H1 (cell line): Measurements from ENCODE around the gene NKAIN4. TPM values are rescaled to one million over a fixed set of nuclear protein-coding genes. Genes with fewer than 3 reads are reported as not detected.

Experiments used
- BRCA1 ChIP-seq: IDR thresholded peaks from 2 replicates; pipeline ENCODE4 v1.6.1; 2012; ENCODE audit warnings: low read depth, low read length, improper control_type of control experiment
- HDAC2 ChIP-seq, 2 experiments: fragments of 300-600 bp in 1 of 2; sonication (generic) in 1 of 2; IDR thresholded peaks; 2 replicates each; pipeline ENCODE4 v1.6.1; 2011 to 2012; ENCODE audit warnings: low read depth in 2 of 2, low read length in 2 of 2, mild to moderate bottlenecking in 2 of 2, moderate library complexity in 2 of 2, borderline replicate concordance in 1 of 2, inconsistent platforms in 1 of 2
- POLR2A ChIP-seq, 2 experiments: IDR thresholded peaks; 1 replicate in 1 of 2; 2 replicates in 1 of 2; pipeline ENCODE4 v1.6.1; 2011; ENCODE audit warnings: low read depth in 2 of 2, low read length in 2 of 2, mild to moderate bottlenecking in 2 of 2; ENCODE audit errors: control extremely low read depth in 1 of 2
- RXRA ChIP-seq: IDR thresholded peaks from 2 replicates; pipeline ENCODE4 v1.6.1; 2011; ENCODE audit warnings: low read depth, mild to moderate bottlenecking, low read length, moderate library complexity; ENCODE audit not compliant: insufficient read depth
- SIN3A ChIP-seq, 2 experiments: IDR thresholded peaks in 1 of 2; conservative IDR thresholded peaks in 1 of 2; 2 replicates each; pipeline ENCODE4 v1.6.1; 2011 to 2012; ENCODE audit warnings: low read length in 2 of 2, improper control_type of control experiment in 1 of 2, low read depth in 1 of 2, mild to moderate bottlenecking in 1 of 2
- TEAD4 ChIP-seq: IDR thresholded peaks from 2 replicates; pipeline ENCODE4 v1.6.1; 2012; ENCODE audit warnings: low read depth, low read length, inconsistent platforms, mixed read lengths
- ZNF274 ChIP-seq: IDR thresholded peaks from 2 replicates; pipeline ENCODE4 v1.7.0; 2012; ENCODE audit warnings: low read length, borderline replicate concordance; ENCODE audit errors: extremely low read depth
- polyA plus RNA-seq, 7 experiments: library from polyadenylated mRNA; depleted of rRNA in 3 of 7; stranded (reverse) in 5 of 7; unstranded in 2 of 7; fragments of >200 nt in 5 of 7; fragments of 200-250 nt in 2 of 7; gene quantifications; 1 replicate in 5 of 7; 2 replicates in 1 of 7; 4 replicates in 1 of 7; pipeline versions ENCODE4 v1.2.1 to v1.2.3, GENCODE V29; 2011 to 2013; ENCODE audit warnings: missing spikeins in 2 of 7, mixed read lengths in 2 of 7
- total RNA-seq: library from RNA; stranded (reverse); fragmentation: NEBNext Ultra II Directional; extraction: Animal tissue kit (Norgen Biotek cat#: 25700); gene quantifications from 2 replicates; pipeline ENCODE4 v1.2.1, GENCODE V29; 2021

The NKAIN4 gene
- total and polyA plus RNA-seq, 2 of the 8 experiments (the other 6 are each of a cell fraction or from before 2014, with no cell fraction given) = 6.9 to 17.0 TPM

- no peak for TF ChIP-seq POLR2A (IDR thresholded peaks at IDR 0.05; ENCODE audit: control extremely low read depth in 1 of 2, low read depth in 2 of 2, low read length in 2 of 2)
- no peak for TF ChIP-seq TEAD4
- TF ChIP-seq HDAC2 (IDR thresholded peaks at IDR 0.05; ENCODE audit: borderline replicate concordance in 1 of 2, low read depth in 2 of 2, low read length in 2 of 2) = no peak
- no peak for TF ChIP-seq RXRA
- no peak for TF ChIP-seq SIN3A (conservative IDR thresholded peaks at IDR 0.05 in 1 of 2, IDR thresholded peaks at IDR 0.05 in 1 of 2; ENCODE audit: low read depth in 1 of 2, low read length in 2 of 2)
- TF ChIP-seq ZNF274 = no peak
- TF ChIP-seq BRCA1 = no peak
Measured at GRCh38 chr20:63233924-63234323, 20.3 kb downstream of the NKAIN4 start (continued).
